HUES6 (cell line): ENCODE data around the gene USP35.

Experiments used
- H3K27ac ChIP-seq: 2 replicates; pipeline ENCODE4 v1.7.0; 2013; ENCODE audit warnings: low read depth, mild to moderate bottlenecking, low read length, inconsistent platforms
- H3K27me3 ChIP-seq: 2 replicates; pipeline ENCODE4 v1.6.1; 2013; ENCODE audit warnings: low read length; ENCODE audit not compliant: control insufficient read depth, insufficient read depth
- H3K36me3 ChIP-seq: 2 replicates; pipeline ENCODE4 v1.6.1; 2013; ENCODE audit warnings: low read length; ENCODE audit not compliant: control insufficient read depth, insufficient read depth
- H3K4me1 ChIP-seq: 2 replicates; pipeline ENCODE4 v1.6.1; 2013; ENCODE audit warnings: low read length; ENCODE audit not compliant: control insufficient read depth, insufficient read depth
- H3K4me3 ChIP-seq: 2 replicates; pipeline ENCODE4 v1.5.1; 2013; ENCODE audit warnings: low read depth, low read length
- H3K9ac ChIP-seq: one replicate; pipeline ENCODE4 v1.6.1; 2013; ENCODE audit warnings: mild to moderate bottlenecking, low read length
- H3K9me3 ChIP-seq: 2 replicates; pipeline ENCODE4 v1.6.1; 2013; ENCODE audit warnings: low read depth, low read length; ENCODE audit not compliant: control insufficient read depth, insufficient read depth

The USP35 gene

DNA sequence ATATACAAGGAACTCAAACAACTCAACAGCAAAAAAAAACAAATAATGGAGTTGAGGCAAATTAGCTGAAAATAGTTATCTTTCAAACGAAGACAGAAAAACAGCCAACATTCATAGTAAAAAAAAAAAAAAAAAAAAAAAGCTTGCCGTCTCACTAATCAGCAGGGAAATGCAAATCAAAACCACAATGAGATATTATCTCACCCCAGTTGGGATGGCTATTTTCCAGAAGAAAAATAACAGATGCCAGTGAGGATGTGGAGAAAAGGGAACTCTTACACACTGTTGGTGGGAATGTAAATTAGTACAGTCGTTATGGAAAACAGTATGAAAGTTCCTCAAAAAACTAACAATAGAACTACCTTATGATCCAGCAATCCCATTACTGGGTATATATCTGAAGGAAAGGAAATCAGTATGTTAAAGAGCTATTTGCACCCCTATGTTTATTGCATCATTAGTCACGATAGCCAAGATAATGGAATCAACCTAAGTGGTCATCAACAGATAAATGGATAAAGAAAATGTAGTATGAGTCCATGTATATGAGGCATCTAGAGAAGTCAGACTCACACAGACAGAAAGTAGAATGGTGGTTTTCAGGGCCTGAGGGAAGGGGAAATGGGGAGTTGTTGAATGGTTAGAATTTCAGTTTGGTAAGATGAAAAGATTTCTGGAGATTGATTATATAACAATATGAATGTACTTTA is 56.0 kb downstream of the USP35 start:
- Histone ChIP-seq H3K36me3 (no peaks in the 10 kb centered on the region), H3K27ac (no peak overlapping the region), H3K9me3 (no peaks in the 10 kb centered on the region), H3K4me3 (no peak overlapping the region), H3K27me3 (no peaks in the 10 kb centered on the region), H3K9ac (no peak overlapping the region), H3K4me1 (no peaks in the 10 kb centered on the region)

DNA sequence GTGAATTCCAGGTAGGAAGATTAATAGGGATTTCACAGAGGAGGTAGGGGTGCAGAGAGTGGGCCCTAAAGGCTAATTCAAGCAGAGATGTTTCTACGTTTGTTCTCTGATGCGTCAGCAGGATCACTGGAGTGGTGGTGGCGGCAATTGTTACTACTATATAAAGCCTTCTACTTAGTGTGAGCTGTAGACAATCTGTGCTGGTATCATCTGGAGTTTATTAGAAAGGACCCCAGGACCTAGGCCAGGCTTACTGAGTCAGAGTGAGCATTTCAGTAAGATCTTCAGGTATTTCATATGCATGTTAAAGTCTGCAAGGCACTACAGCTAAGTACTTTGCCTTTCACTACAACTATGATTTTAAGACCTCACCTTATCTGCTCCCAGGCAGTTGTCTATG is 59.5 kb downstream of the USP35 start:
- H3K4me3 ChIP-seq, result no peak overlapping the region
- no peaks in the 10 kb centered on the region for H3K27me3 ChIP-seq
- H3K4me1 ChIP-seq, result no peaks in the 10 kb centered on the region
- no peak overlapping the region for H3K27ac ChIP-seq
- H3K9me3 ChIP-seq, result no peaks in the 10 kb centered on the region
- H3K9ac ChIP-seq, result no peak overlapping the region
- H3K36me3 ChIP-seq, result no peaks in the 10 kb centered on the region

DNA sequence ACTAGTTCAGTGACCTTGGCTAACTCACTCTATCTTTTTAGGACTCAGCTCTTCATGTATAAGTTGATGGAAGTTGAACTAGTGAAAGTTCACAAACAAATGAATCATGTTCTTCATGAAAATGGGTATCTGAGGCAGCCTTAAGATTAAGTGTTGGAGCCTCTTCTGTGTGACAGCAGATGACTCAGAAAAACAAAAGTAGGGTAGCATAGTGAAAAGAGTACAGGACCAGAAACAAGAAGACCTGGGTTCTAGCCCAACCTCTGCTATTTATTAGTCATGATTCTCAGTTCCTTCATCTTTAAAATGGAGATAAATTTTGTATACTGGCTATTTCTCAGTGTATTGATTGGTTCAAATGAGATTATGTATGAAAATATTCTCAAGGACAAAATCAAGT is 60.2 kb downstream of the USP35 start:
- no peaks in the 10 kb centered on the region for H3K9me3 ChIP-seq
- H3K4me3 ChIP-seq, result no peak overlapping the region
- H3K36me3 ChIP-seq, result no peaks in the 10 kb centered on the region
- no peaks in the 10 kb centered on the region for H3K4me1 ChIP-seq
- H3K27me3 ChIP-seq, result no peaks in the 10 kb centered on the region
- H3K9ac ChIP-seq, result no peak overlapping the region
- no peak overlapping the region for H3K27ac ChIP-seq

DNA sequence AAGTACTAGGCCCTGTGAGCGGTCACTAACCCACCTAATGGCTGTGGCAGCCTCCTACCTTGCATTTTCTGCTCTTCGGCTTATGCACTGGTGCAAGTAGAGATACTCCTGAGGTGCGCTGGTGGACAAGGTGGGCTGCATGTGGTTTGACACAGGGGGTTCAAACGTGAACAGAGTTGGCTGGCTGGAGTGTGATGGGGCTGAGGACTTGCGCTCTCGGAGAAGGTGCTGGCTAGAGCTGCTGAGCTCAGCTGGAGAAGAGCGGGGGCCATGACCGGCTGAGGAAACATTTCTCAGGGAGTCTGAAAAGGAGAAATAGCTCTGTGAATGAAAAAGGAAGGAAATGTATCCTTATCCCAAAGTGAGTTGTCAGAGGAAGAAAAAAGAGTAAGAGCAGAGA is 61.4 kb downstream of the USP35 start:
- Histone ChIP-seq H3K36me3 (no peaks in the 10 kb centered on the region), H3K9me3 (no peaks in the 10 kb centered on the region), H3K9ac (no peak overlapping the region), H3K4me1 (no peaks in the 10 kb centered on the region), H3K4me3 (no peak overlapping the region), H3K27ac (no peak overlapping the region), H3K27me3 (no peaks in the 10 kb centered on the region)

DNA sequence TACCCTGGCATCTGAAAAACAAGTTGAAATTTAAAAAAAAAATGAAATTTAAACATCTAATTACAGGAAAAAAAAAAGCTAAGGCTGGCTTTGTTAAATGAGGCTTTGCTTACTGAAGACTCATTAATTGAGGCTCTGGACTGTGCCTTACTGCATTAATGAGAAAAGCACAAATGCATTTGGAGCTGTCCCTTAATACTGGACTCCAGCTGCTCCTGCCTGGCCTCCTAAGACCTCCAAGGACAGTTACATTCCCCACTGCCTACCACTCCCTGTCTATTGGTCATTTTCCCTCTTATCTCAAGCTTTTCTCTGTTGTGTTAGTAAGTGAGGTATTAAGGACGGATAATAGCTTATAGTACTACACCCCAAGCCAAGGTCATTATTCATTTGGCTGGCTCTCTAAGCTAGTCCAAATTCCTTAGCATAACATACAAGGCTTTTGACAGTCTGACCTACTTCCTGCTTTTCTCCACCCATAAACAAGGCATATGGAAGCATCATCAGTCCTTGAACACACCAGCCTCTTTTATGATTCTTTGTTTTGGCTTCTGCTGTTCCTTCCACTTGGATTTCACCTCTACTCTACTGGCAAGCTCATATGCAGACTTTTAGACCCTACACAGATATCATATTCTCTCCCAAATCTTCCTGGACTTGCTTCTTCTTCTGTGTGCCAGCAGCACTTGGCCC is 62.5 kb downstream of the USP35 start:
- Histone ChIP-seq H3K4me3 (no peak overlapping the region), H3K36me3 (no peaks in the 10 kb centered on the region), H3K27ac (no peak overlapping the region), H3K4me1 (no peaks in the 10 kb centered on the region), H3K27me3 (no peaks in the 10 kb centered on the region), H3K9me3 (no peaks in the 10 kb centered on the region), H3K9ac (no peak overlapping the region)

DNA sequence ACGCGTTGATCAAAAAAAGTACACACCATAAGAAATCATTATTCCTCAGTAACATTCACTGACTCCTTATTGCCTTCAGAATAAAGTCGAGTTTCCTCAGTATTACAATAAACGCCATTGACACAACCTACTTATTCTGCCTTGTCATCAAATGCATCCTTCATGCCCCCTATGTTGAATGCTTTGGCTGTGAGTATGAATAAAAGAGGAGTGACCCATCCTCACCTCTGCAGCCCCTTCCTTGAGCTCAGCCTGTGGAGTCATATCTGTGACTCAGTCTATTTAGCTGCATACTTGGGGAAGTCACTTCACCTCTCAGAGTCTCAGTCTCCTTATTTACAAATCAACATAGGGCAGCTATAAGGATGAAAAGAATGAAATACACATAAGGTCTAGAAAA is 65.1 kb downstream of the USP35 start:
- H3K36me3 ChIP-seq, result no peaks in the 10 kb centered on the region
- no peaks in the 10 kb centered on the region for H3K4me1 ChIP-seq
- no peak overlapping the region for H3K9ac ChIP-seq
- H3K4me3 ChIP-seq, result no peak overlapping the region
- no peaks in the 10 kb centered on the region for H3K27me3 ChIP-seq
- no peaks in the 10 kb centered on the region for H3K9me3 ChIP-seq
- no peak overlapping the region for H3K27ac ChIP-seq

DNA sequence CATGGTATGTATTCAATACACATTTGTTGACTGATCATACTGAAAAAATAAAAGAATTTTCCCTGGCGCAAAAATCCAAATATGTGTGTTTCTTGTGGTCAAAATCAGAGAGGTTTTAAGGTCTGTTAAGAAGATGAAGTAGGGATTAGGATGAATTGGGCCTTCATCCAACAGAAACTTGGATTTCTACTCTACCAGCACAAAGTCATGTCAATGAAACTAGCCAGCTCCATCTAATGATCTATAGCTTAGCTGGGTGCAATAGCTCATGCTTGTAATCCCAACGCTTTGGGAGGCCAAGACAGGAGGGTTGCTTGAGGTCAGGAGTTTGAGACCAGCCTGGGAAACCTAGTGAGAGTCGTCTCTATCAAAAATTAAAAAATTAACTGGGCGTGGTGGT is 65.5 kb downstream of the USP35 start:
- Histone ChIP-seq H3K4me3 (no peak overlapping the region), H3K27ac (no peak overlapping the region), H3K4me1 (no peaks in the 10 kb centered on the region), H3K27me3 (no peaks in the 10 kb centered on the region), H3K9ac (no peak overlapping the region), H3K9me3 (no peaks in the 10 kb centered on the region), H3K36me3 (no peaks in the 10 kb centered on the region)

DNA sequence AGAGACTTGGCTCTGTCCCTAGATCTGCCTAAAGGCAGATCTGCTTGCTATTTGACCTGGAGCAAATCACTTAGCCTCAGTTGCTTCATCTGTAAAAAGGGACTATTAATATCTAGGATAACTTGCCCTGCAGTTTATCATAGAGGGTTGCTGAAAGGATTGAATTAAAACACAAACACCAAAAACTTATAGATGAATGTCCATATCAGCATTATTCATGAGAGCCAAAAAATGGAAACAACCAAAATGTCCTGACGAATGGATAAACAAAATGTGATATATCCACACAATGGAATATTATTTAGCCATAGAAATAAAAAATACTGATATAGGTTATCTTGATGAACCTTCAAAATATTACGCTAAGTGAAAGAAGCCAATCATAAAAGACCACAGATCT is 67.2 kb downstream of the USP35 start:
- H3K36me3 ChIP-seq, result no peaks in the 10 kb centered on the region
- peaks cover 4% of the 10 kb centered on the region for H3K4me1 ChIP-seq
- H3K27me3 ChIP-seq, result no peaks in the 10 kb centered on the region
- H3K9ac ChIP-seq, result no peak overlapping the region
- H3K9me3 ChIP-seq, result no peaks in the 10 kb centered on the region
- no peak overlapping the region for H3K27ac ChIP-seq
- no peak overlapping the region for H3K4me3 ChIP-seq

DNA sequence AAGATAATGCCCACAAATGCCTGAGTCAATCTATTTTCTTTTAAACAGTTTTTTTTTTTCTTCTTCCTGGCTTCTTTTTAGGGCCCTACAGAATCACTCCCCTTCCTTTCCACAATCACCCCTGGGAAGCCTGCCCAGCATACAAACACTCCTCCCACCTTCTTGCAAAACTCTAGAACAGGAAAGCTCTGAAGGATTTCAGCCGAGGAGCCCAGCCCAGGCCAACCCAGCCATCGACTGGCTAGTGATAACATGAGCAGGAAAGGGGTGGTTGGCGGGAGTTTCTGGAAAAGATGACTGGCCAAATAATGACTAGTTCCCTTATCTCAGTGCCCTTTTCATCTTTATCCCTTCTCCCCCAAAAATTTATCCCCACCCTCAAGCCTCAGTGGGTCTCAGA is 68.2 kb downstream of the USP35 start:
- Histone ChIP-seq H3K4me3 (no peak overlapping the region), H3K36me3 (no peaks in the 10 kb centered on the region), H3K9ac (no peak overlapping the region), H3K27ac (no peak overlapping the region), H3K9me3 (no peaks in the 10 kb centered on the region), H3K4me1 (peaks cover 14% of the 10 kb centered on the region), H3K27me3 (no peaks in the 10 kb centered on the region)

DNA sequence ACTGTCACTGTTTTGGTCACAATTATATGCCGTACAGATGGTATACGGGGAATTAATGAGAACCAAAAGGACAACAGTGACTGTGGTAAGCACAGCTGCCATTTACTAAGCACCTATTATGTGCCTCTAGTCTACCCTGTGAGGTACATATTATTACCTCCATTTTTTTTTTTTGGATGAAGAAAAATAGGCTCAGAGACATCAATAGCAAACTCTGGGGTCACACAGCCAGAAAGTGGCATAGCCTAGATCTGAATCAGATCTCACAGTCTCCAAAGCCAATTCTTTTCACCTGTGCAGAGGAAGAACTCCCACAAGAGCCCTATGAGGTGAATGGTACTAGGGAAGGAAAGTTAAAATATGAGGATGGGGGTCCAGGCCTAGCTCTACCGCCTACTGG is 68.9 kb downstream of the USP35 start:
- H3K4me1 ChIP-seq, result peaks cover 20% of the 10 kb centered on the region
- H3K9me3 ChIP-seq, result no peaks in the 10 kb centered on the region
- H3K27ac ChIP-seq, result no peak overlapping the region
- H3K4me3 ChIP-seq, result no peak overlapping the region
- no peak overlapping the region for H3K9ac ChIP-seq
- no peaks in the 10 kb centered on the region for H3K27me3 ChIP-seq
- no peaks in the 10 kb centered on the region for H3K36me3 ChIP-seq

DNA sequence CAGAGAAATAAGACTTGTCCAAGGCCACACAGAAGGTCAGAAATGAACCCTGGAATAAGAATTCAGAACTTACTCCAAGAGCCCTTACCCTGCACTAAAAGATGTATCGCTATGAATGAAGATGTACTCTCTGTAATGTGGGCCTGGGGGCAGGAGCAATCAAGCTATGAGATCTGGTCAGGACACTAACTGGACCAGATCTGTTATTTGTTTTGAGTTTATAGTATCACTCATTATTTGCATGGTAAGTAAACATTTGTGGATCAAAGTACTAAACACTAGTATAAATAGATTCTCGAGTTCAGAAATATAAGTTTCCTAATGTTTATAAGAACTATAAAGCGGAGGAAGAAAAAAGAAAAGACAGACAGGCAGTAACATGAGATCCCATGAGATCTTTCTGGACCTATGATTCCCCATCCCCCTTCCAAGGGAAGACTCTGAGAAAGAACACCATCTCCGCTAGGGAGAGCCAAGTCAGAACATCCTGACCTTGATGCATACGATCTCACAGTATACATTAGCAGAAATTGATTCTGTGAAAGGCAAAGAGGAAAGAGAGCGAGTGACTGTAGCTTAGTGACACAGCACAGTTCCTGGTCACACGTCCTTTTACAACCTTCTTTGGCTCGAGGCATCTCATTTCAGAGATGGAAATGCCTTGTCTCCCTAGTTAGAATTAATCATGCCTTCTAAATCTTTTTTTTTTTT is 71.2 kb downstream of the USP35 start:
- no peak overlapping the region for H3K9ac ChIP-seq
- peaks cover 20% of the 10 kb centered on the region for H3K4me1 ChIP-seq
- no peak overlapping the region for H3K4me3 ChIP-seq
- no peak overlapping the region for H3K27ac ChIP-seq
- no peaks in the 10 kb centered on the region for H3K9me3 ChIP-seq
- H3K27me3 ChIP-seq, result no peaks in the 10 kb centered on the region
- no peaks in the 10 kb centered on the region for H3K36me3 ChIP-seq
